H9 (cell line): ENCODE results near the gene TGFA. TPM values are rescaled to one million over a fixed set of nuclear protein-coding genes. Genes with fewer than 3 reads are reported as not detected.
A peak's percentile ranks its signal among the peaks of the same experiment; 100 is the strongest.

ENCODE experiments used
- DNase-seq: peaks from one replicate; pipeline ENCODE4 v3.0.0-alpha.2; 2017
- H2AFZ ChIP-seq: one replicate; pipeline ENCODE4 v1.6.1; 2013; ENCODE audit warnings: mild to moderate bottlenecking, low read length, control low read depth, moderate library complexity
- H2AK5ac ChIP-seq: 2 replicates; pipeline ENCODE4 v1.6.1; 2013; ENCODE audit warnings: low read length, control low read depth, mixed read lengths; ENCODE audit not compliant: insufficient read length
- H2BK120ac ChIP-seq: one replicate; pipeline ENCODE4 v1.6.1; 2013; ENCODE audit warnings: low read depth, mild to moderate bottlenecking, low read length, control low read depth, inconsistent platforms; ENCODE audit not compliant: poor library complexity, severe bottlenecking
- H2BK12ac ChIP-seq: 2 replicates; pipeline ENCODE4 v1.6.1; 2013; ENCODE audit warnings: low read length, control low read depth, mixed read lengths, low read depth; ENCODE audit not compliant: insufficient read length
- H2BK15ac ChIP-seq: 2 replicates; pipeline ENCODE4 v1.6.1; 2013; ENCODE audit warnings: low read depth, low read length, control low read depth
- H2BK20ac ChIP-seq: one replicate; pipeline ENCODE4 v1.6.1; 2013; ENCODE audit warnings: low read depth, mild to moderate bottlenecking, low read length, control low read depth, inconsistent platforms; ENCODE audit not compliant: poor library complexity, severe bottlenecking
- H2BK5ac ChIP-seq: 2 replicates; pipeline ENCODE4 v1.6.1; 2013; ENCODE audit warnings: low read length, control low read depth, mixed read lengths; ENCODE audit not compliant: insufficient read length
- H3K14ac ChIP-seq: 2 replicates; pipeline ENCODE4 v1.6.1; 2013; ENCODE audit warnings: low read length, control low read depth; ENCODE audit not compliant: insufficient read depth
- H3K18ac ChIP-seq: 2 replicates; pipeline ENCODE4 v1.6.1; 2013; ENCODE audit warnings: low read depth, mild to moderate bottlenecking, mixed read lengths, low read length, control low read depth; ENCODE audit not compliant: insufficient read length
- H3K23ac ChIP-seq: 2 replicates; pipeline ENCODE4 v1.6.1; 2013; ENCODE audit warnings: low read length, control low read depth, mixed read lengths, low read depth; ENCODE audit not compliant: insufficient read length
- H3K23me2 ChIP-seq: 2 replicates; pipeline ENCODE4 v1.6.1; 2013; ENCODE audit warnings: low read depth, mild to moderate bottlenecking, mixed read lengths, low read length, control low read depth; ENCODE audit not compliant: insufficient read length, poor library complexity, severe bottlenecking
- H3K27ac ChIP-seq: 2 replicates; pipeline ENCODE4 v1.5.1; 2013; ENCODE audit warnings: low read length, control low read depth, mixed read lengths, low read depth; ENCODE audit not compliant: insufficient read length
- H3K27me3 ChIP-seq: 2 replicates; pipeline ENCODE4 v1.6.1; 2013; ENCODE audit warnings: low read length, control low read depth, inconsistent platforms; ENCODE audit not compliant: insufficient read depth
- H3K4ac ChIP-seq: 2 replicates; pipeline ENCODE4 v1.6.1; 2013; ENCODE audit warnings: low read depth, mild to moderate bottlenecking, control low read depth, inconsistent platforms, low read length, moderate library complexity
- H3K4me1 ChIP-seq: 2 replicates; pipeline ENCODE4 v1.6.1; 2013; ENCODE audit warnings: low read length, control low read depth, inconsistent platforms; ENCODE audit not compliant: insufficient read depth
- H3K4me2 ChIP-seq: 2 replicates; pipeline ENCODE4 v1.6.1; 2013; ENCODE audit warnings: low read length, control low read depth, mixed read lengths; ENCODE audit not compliant: insufficient read length, insufficient read depth
- H3K56ac ChIP-seq: 2 replicates; pipeline ENCODE4 v1.6.1; 2013; ENCODE audit warnings: low read depth, mild to moderate bottlenecking, mixed read lengths, low read length, control low read depth; ENCODE audit not compliant: insufficient read length
- H3K79me1 ChIP-seq: 2 replicates; pipeline ENCODE4 v1.6.1; 2013; ENCODE audit warnings: low read depth, mild to moderate bottlenecking, moderate library complexity, low read length, control low read depth, inconsistent platforms; ENCODE audit not compliant: insufficient read depth, poor library complexity, severe bottlenecking
- H3K79me2 ChIP-seq: 2 replicates; pipeline ENCODE4 v1.6.1; 2013; ENCODE audit warnings: low read length, control low read depth, inconsistent platforms; ENCODE audit not compliant: insufficient read depth
- H3K9ac ChIP-seq: 2 replicates; pipeline ENCODE4 v1.6.1; 2013; ENCODE audit warnings: low read length, control low read depth, mixed read lengths; ENCODE audit not compliant: insufficient read length; ENCODE audit errors: extremely low read depth
- H3K9me3 ChIP-seq: one replicate; pipeline ENCODE4 v1.6.1; 2013; ENCODE audit warnings: low read depth, low read length, inconsistent platforms; ENCODE audit not compliant: control insufficient read depth
- H3T11ph ChIP-seq: one replicate; pipeline ENCODE4 v1.6.1; 2013; ENCODE audit warnings: mild to moderate bottlenecking, low read length, control low read depth, inconsistent platforms
- H4K20me1 ChIP-seq: one replicate; pipeline ENCODE4 v1.6.1; 2013; ENCODE audit not compliant: control insufficient read depth, insufficient read length, insufficient read depth
- H4K5ac ChIP-seq: 2 replicates; pipeline ENCODE4 v1.6.1; 2013; ENCODE audit warnings: low read depth, mild to moderate bottlenecking, mixed read lengths, low read length, control low read depth; ENCODE audit not compliant: insufficient read length
- H4K8ac ChIP-seq: replicated peaks from 2 replicates; pipeline ENCODE4 v1.6.1; 2013; ENCODE audit warnings: low read length, control low read depth, mixed read lengths, low read depth; ENCODE audit not compliant: insufficient read length
- H4K91ac ChIP-seq: 2 replicates; pipeline ENCODE4 v1.6.1; 2013; ENCODE audit warnings: low read depth, mild to moderate bottlenecking, moderate library complexity, mixed read lengths, low read length, control low read depth; ENCODE audit not compliant: insufficient read length
- H3K27ac Mint-ChIP-seq, 3 experiments: 2 replicates in 2 of 3; 3 replicates in 1 of 3; pipeline ENCODE4 v1.8.0; 2020 to 2021; ENCODE audit warnings: mixed read lengths in 3 of 3, mild to moderate bottlenecking in 1 of 3, moderate library complexity in 1 of 3
- H3K27me3 Mint-ChIP-seq: 2 replicates; pipeline ENCODE4 v1.8.0; 2021; ENCODE audit warnings: low read depth, mild to moderate bottlenecking, moderate library complexity, mixed read lengths
- H3K36me3 Mint-ChIP-seq, 3 experiments: 2 replicates in 2 of 3; 3 replicates in 1 of 3; pipeline ENCODE4 v1.8.0; 2020 to 2021; ENCODE audit warnings: low read depth in 3 of 3, mixed read lengths in 3 of 3; ENCODE audit not compliant: insufficient read depth in 1 of 3
- H3K4me1 Mint-ChIP-seq, 2 experiments: 2 replicates each; pipeline ENCODE4 v1.8.0; 2020; ENCODE audit warnings: mixed read lengths in 2 of 2
- H3K4me3 Mint-ChIP-seq, 2 experiments: 2 replicates in 1 of 2; 3 replicates in 1 of 2; pipeline ENCODE4 v1.8.0; 2020 to 2021; ENCODE audit warnings: mild to moderate bottlenecking in 2 of 2, mixed read lengths in 2 of 2, moderate library complexity in 1 of 2
- H3K9me3 Mint-ChIP-seq, 2 experiments: 2 replicates in 1 of 2; 3 replicates in 1 of 2; pipeline ENCODE4 v1.8.0; 2020; ENCODE audit warnings: mild to moderate bottlenecking in 2 of 2, mixed read lengths in 2 of 2, moderate library complexity in 1 of 2
- CTCF ChIP-seq: fragments of 200-600 bp; sonication (generic); conservative IDR thresholded peaks from 3 replicates; pipeline ENCODE4 v1.8.0; 2021; ENCODE audit warnings: antibody characterized with exemption, mild to moderate bottlenecking
- WGBS: extraction: QIAGEN DNeasy Blood & Tissue Kit; methylation state at CpG from one replicate; pipeline ENCODE4 v1.1.7; 2013; ENCODE audit warnings: missing lambda C conversion rate, low lambda C conversion rate, mixed read lengths; ENCODE audit not compliant: insufficient read length; ENCODE audit errors: extremely low coverage; 5-methylcytosine and 5-hydroxymethylcytosine counted together
- total RNA-seq: library from RNA; stranded (reverse); gene quantifications from 2 replicates; pipeline ENCODE4 v1.2.1, GENCODE V29; 2021

The TGFA gene
- total RNA-seq, 1 experiment from 2014 or later = 3.3 TPM

DNA sequence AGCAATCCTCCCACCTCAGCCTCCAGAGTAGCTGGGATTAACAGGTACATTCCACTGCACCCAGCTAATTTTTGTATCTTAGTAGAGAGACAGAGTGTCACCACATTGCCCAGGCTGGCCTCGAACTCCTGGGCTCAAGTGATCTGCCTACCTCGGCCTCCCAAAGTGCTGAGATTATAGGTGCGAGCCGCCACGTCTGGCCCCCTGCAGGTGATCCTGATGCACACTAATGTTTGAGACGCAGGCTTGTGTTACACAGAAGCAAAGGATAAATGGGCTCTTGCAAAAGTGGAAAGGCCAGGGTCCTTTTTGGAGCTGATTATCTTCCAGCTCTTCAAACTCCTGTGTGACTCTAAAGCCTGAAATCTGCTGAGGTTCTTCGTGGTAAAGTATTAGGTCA, 84.2 kb downstream of the TGFA start:
- no peaks in the 10 kb centered on the region for H3K36me3 Mint-ChIP-seq
- H2BK20ac ChIP-seq = no peak overlapping the region
- no peak overlapping the region for H2BK12ac ChIP-seq
- H3K18ac ChIP-seq = no peak overlapping the region
- no peak overlapping the region for H3T11ph ChIP-seq
- no peak overlapping the region for H3K4ac ChIP-seq
- no peaks in the 10 kb centered on the region for H3K79me2 ChIP-seq
- H3K4me3 Mint-ChIP-seq = no peak overlapping the region
- no peaks in the 10 kb centered on the region for H3K79me1 ChIP-seq
- no peak overlapping the region for H3K23ac ChIP-seq
- H3K27me3 ChIP-seq = no peaks in the 10 kb centered on the region
- no peak overlapping the region for H4K5ac ChIP-seq
- H2AK5ac ChIP-seq = no peak overlapping the region
- no CpG with 5 or more reads among the region's 7 CpGs for WGBS
- no peak overlapping the region for H3K9ac ChIP-seq
- H3K4me1 ChIP-seq = no peaks in the 10 kb centered on the region
- H2AFZ ChIP-seq = no peak overlapping the region
- H3K56ac ChIP-seq = no peak overlapping the region
- no peak overlapping the region for H3K4me2 ChIP-seq
- H3K27me3 Mint-ChIP-seq = no peaks in the 10 kb centered on the region; the same call in none of the 2 replicates
- H3K4me1 Mint-ChIP-seq = peaks cover 14 to 17% of the 10 kb centered on the region in 2 experiments
- H4K20me1 ChIP-seq = no peaks in the 10 kb centered on the region
- H3K9me3 Mint-ChIP-seq = no peaks in the 10 kb centered on the region
- H2BK15ac ChIP-seq = no peak overlapping the region
- H3K9me3 ChIP-seq = no peaks in the 10 kb centered on the region
- H3K27ac ChIP-seq = no peak overlapping the region
- H2BK120ac ChIP-seq = no peak overlapping the region
- H3K23me2 ChIP-seq = no peaks in the 10 kb centered on the region
- no peak overlapping the region for H4K91ac ChIP-seq
- H4K8ac ChIP-seq = no peak overlapping the region
- peak; percentile 37; the same call in 2 of the 3 replicates for TF ChIP-seq CTCF
- peak; percentile 30 for DNase-seq
- peak overlapping the region in 2 of 3 experiments; percentile 34 to 81; a peak in 2 of 7 replicates for H3K27ac Mint-ChIP-seq
- H3K14ac ChIP-seq = no peak overlapping the region
- H2BK5ac ChIP-seq = no peak overlapping the region
